Ecto neural progenitor cell (in vitro differentiated cells): ENCODE measurements around the gene SLC27A1.
"Not testable (repeated sequence)": the region's sequence is repeated elsewhere in the genome, so short reads cannot be mapped to it uniquely, and the experiment has no call there.

Experiments
- DNase-seq: peaks from one replicate; pipeline ENCODE4 v3.0.0-alpha.2; 2018; ENCODE audit warnings: low spot score

The SLC27A1 gene

DNA sequence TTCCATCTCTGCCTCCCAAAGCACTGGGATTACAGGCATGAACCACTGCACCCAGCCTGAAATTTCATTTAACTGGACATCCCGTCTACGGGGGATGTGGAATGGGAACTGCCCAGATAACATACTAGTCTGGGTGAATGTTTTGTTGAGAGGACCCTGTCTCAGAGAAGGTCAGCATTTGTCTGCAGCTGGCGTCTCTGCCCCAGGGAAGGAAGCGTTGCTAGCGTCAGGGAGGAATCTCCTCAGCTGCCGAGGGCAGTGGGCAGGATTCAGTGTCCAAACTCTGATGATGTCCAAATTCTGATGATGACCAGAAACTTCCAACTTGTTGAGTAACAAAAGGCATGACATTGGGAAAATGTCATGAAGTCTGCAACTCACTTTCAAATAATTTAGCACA is 12.7 kb upstream of the SLC27A1 start:
- DNase-seq, result no peak

DNA sequence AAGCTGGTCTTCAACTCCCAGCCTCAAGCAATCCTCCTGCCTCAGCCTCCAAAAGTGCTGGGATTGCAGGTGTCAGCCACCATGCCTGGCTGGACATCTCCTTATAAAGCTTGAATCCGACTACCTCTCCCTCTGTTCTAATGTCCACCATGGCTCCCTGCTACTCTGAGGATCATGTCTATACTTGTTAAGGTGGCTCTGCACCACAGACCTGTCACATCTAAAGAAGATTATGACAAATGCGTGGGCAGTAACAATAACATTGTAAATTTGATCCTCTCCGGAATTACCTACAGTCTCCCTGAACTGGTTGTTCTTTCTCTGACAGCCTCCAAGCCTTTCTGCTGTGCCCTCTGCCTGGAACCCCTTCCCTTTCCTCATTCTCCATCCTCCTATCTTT is 11.4 kb upstream of the SLC27A1 start:
- no peak for DNase-seq

- no peak for DNase-seq
Measured at GRCh38 chr19:17460372-17461230, 9.7 kb upstream of the SLC27A1 start, which contains the start of gene NXNL1. Gene NXNL1, minus strand, starts transcription at chr19:17460926. Its CDS starts 57 bp downstream, at chr19:17460869.

DNA sequence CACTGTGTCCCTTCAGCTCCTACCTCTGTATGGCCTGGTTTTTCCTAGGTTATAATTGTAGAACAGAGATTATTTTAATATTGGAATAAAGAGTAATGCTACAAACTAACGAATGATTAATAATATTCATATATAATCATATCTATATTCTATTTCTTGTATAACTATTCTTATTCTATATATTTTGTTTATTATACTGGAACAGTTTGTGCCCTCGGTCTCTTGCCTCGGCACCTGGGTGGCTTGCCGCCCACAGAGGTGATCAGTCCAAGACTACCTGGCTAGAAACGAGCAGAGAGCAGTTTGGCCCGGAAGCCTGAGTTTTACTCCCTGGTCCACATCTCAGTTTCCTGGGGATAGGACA is 3.9 kb upstream of the SLC27A1 start:
- no peak for DNase-seq

DNA sequence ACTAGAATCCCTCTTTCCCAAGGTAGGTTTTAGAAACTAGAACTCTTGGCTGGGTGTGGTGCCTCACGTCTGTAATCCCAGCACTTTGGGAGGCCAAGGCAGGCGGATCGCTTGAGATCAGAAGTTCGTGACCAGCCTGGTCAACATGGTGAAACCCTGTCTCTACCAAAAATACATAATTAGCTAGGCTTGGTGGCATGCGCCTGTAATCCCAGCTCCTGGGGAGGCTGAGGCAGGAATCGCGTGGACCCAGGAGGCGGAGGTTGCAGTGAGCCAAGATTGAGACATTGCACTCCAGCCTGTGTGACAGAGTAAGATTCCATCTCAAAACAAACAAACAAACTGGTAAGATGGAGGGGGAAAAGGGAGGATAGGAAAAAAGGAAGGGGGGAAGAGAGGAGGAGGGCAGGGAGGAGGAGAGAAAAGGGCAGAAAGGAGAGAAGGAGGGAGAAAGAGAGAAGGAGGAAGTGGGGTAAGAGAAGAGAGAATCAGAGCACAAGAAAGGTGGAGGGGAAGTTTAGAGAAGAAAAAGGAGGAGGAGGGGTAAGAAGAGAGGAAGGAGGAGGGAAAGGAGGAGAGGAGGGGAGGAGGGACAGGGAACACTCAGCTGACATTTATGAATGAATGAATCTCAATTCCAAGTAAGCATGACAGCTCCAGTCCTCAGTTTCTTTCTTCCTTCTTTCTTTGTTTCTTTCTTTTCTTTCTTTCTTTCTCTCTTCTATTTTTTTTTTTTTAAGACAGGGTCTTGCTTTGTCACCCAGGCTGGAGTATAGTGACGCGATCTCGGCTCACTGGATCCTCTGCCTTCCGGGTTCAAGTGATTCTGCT is 2.6 kb upstream of the SLC27A1 start:
- DNase-seq, result no peak

DNA sequence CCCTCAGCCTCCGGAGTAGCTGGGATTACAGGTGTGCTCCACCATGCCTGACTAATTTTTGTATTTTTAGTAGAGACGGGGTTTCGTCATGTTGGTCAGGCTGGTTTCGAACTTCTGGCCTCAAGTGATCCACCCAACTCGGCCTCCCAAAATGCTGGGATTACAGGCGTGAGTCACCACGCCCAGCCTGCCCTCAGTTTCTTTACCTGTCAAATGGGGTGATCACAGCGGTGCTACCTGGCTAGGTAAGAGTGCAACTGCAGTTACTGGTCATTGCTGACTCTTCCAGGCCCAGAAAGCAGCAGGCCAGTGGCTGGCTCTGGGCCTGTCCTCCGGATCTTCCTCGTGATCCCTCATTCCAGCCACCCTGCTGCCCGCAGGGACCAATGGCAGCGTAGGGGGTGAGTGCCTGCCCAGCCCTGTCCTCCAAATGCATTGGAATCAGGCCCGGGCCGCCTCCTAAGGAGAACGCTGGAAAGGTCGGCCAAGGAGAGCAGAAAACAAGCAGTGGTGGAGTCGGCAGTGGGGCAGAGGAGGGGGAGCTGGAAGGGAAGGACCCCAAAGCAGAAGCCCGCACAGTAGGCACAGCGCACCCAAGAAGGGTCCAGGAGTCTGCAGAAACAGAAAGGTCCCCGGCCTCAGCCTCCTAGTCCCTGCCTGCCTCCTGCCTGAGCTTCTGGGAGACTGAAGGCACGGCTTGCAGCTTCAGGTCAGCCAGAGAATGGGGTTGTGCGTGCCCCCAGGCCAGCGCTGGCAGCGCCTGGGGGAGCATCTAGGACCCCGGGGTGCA is 1.8 kb upstream of the SLC27A1 start:
- DNase-seq, result peak; percentile 52

DNA sequence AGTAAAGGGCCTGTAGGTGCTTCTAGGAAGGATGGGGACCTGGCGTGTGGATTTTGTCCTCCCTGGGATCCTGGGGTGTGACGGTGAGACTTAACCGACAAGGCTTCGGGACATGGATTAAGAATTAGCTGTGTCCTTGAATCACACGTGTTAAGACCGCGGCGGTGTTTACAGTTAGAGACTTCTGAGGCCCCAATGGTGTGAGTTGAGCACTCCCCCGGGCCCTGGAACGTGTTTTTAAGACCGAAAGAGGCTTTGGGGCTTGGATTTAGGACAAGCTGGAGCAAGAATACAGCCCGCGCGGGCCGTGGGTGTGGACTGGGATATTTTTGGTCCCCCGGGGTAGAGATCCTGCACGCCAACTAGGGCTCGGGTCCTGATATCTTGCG is 1.2 kb upstream of the SLC27A1 start:
- no peak for DNase-seq

GRCh38 chr19:17469481-17470067 is 750 bp upstream of the SLC27A1 start:
- DNase-seq, result peak; percentile 98

- DNase-seq, result no peak
Measured at GRCh38 chr19:17471410-17472125, 1.2 kb downstream of the SLC27A1 start.

DNA sequence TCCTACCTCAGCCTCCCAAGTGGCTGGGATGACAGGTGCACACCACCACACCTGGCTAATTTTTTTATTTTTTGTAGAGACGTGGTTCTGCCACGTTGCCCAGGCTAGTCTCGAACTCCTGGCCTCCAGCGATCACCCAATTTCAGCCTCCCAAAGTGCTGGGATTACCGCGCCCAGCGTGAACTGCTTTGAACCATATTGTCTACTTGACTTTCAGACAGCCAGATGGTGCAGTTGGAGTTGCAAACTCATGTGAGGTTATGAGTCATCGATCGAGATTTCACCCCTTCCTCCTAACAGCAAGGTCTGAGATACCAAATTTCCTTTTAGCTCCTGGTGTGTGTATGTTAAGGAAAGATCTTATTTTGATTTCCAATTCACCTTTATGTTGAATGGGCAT is 2.7 kb downstream of the SLC27A1 start:
- DNase-seq, result no peak

- DNase-seq, result not testable (repeated sequence)
Measured at GRCh38 chr19:17475011-17475540, 4.8 kb downstream of the SLC27A1 start.

DNA sequence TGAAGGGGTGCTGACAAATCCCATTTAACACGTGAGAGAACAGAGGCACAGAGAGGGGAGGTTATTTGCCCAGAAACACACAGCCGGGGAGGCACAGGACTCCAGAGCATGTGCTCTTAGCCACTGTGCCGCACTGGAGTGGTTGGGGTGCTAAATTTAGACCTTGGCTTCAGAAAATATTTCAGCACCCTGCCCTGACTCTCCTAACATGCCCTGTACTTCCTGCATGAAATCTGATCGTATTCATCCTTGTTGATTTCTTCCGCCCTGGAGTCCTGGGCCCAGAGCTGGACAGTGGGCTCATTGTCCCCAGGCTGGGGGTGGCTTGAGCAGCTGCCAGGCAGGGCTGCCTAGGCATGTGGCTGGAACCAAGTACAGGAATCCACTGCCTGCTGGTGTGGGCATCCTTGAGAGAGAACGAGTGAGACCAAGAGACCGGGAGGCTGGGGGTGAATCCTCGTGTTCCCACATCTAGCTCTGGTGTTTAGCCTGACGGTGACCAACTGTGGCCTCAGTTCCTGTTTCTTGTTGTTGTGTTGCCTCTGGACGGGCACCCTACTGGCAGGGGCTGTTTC is 5.3 kb downstream of the SLC27A1 start:
- no peak for DNase-seq

DNA sequence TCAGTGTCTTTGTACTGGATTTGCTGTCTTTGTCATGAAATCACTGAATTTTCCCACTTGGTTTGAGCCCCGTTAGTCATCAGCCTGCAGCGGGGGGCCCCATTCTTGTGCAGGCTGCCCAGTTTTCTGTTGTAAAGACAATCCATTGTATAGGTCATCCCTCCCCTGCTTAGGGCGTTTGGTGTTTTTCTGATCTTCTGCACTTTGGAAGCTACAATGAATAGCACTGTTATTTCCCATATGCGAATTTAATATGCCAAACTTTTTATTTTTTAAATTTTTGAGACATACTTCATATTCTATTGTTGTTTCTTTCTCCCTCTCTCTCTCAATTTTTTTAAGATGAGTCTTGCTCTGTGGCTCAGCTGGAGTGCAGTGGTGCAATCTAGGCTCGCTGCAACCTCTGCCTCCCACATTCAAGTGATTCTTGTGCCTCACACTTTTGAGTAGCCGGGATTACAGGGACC is 9.0 kb downstream of the SLC27A1 start:
- DNase-seq, result no peak

GRCh38 chr19:17481986-17482385 is 11.7 kb downstream of the SLC27A1 start:
- no peak for DNase-seq

- DNase-seq, result no peak
Measured at GRCh38 chr19:17482877-17483604, 12.7 kb downstream of the SLC27A1 start.

DNA sequence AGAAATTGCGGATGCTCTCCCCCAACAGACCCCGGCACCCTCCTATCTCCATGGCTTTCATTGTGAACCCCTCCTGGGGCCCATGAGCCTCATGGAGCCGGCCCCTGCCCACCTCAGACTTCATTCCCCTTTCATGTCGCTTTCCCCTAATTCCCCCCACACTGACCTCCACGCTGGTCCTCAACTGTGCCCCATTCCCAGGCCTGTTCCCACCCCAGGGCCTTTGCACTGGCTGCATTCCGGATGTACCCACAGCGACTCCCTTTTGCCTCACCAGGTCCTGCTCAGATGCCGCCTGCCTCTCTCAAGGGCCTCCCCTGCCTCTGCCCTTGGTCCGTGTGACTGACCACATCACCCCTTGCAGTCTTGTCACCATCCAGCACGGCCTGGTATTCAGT is 13.3 kb downstream of the SLC27A1 start:
- no peak for DNase-seq

GRCh38 chr19:17484520-17485185 is 14.3 kb downstream of the SLC27A1 start:
- no peak for DNase-seq

DNA sequence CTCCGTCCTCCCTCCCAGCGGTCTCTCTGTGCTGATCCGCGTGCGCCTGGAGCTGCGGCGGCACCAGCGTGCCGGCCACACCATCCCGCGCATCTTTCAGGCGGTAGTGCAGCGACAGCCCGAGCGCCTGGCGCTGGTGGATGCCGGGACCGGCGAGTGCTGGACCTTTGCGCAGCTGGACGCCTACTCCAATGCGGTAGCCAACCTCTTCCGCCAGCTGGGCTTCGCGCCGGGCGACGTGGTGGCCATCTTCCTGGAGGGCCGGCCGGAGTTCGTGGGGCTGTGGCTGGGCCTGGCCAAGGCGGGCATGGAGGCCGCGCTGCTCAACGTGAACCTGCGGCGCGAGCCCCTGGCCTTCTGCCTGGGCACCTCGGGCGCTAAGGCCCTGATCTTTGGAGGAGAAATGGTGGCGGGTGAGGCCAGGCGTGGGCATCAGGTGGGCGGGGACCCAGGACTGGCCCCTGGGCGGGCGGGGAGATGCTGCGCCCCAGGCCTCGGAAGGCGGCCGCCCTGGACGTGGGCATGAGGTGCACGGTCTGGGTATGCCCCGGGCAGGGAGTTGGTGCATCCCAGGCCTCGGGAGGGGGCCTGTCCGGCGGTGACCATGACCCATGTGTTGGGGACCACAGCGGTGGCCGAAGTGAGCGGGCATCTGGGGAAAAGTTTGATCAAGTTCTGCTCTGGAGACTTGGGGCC is 16.4 kb downstream of the SLC27A1 start:
- no peak for DNase-seq
